ENCODE results near the gene SEZ6L.
A peak's percentile ranks its signal among the peaks of the same experiment; 100 is the strongest.

Gene SEZ6L

GRCh38 chr22:26143806-26144325 lies 25.4 kb upstream of the SEZ6L start:
- no peak for FAIRE-seq
- no peak for DNase-seq (ENCODE audit: insufficient read length)
- TF ChIP-seq TAF1 (IDR thresholded peaks at IDR 0.05; ENCODE audit: borderline replicate concordance, low read depth, low read length) = no peak
- no peak for TF ChIP-seq POLR2AphosphoS5 (IDR thresholded peaks at IDR 0.05; ENCODE audit: low read depth, low read length)
- no peak for TF ChIP-seq POLR2A (IDR thresholded peaks at IDR 0.05; ENCODE audit: low read depth, low read length)

GRCh38 chr22:26159886-26160285 lies 9.4 kb upstream of the SEZ6L start:
- TF ChIP-seq TAF1 (IDR thresholded peaks at IDR 0.05; ENCODE audit: borderline replicate concordance, low read depth, low read length) = no peak
- no peak for TF ChIP-seq POLR2A (IDR thresholded peaks at IDR 0.05; ENCODE audit: low read depth, low read length)
- no peak for TF ChIP-seq POLR2AphosphoS5 (IDR thresholded peaks at IDR 0.05; ENCODE audit: low read depth, low read length)
- no peak for FAIRE-seq
- no peak for DNase-seq (ENCODE audit: insufficient read length)

GRCh38 chr22:26161746-26162145 lies 7.5 kb upstream of the SEZ6L start:
- TF ChIP-seq TAF1 (IDR thresholded peaks at IDR 0.05; ENCODE audit: borderline replicate concordance, low read depth, low read length) = no peak
- no peak for TF ChIP-seq POLR2AphosphoS5 (IDR thresholded peaks at IDR 0.05; ENCODE audit: low read depth, low read length)
- no peak for TF ChIP-seq POLR2A (IDR thresholded peaks at IDR 0.05; ENCODE audit: low read depth, low read length)
- FAIRE-seq (no peak), DNase-seq (ENCODE audit: insufficient read length) (no peak)

GRCh38 chr22:26162926-26163325 lies 6.3 kb upstream of the SEZ6L start:
- no peak for DNase-seq (ENCODE audit: insufficient read length)
- TF ChIP-seq POLR2AphosphoS5 (IDR thresholded peaks at IDR 0.05; ENCODE audit: low read depth, low read length) = no peak
- TF ChIP-seq POLR2A (IDR thresholded peaks at IDR 0.05; ENCODE audit: low read depth, low read length) = no peak
- TF ChIP-seq TAF1 (IDR thresholded peaks at IDR 0.05; ENCODE audit: borderline replicate concordance, low read depth, low read length) = no peak
- FAIRE-seq = no peak

- no peak for FAIRE-seq
- DNase-seq (ENCODE audit: insufficient read length) = no peak
- TF ChIP-seq POLR2AphosphoS5 (IDR thresholded peaks at IDR 0.05; ENCODE audit: low read depth, low read length) = no peak
These were observed 5.1 kb upstream of the SEZ6L start for GRCh38 chr22:26164174-26164573.

GRCh38 chr22:26168330-26168851 lies 871 bp upstream of the SEZ6L start:
- FAIRE-seq = no peak
- TF ChIP-seq TAF1 (IDR thresholded peaks at IDR 0.05; ENCODE audit: borderline replicate concordance, low read depth, low read length) (no peak), POLR2AphosphoS5 (IDR thresholded peaks at IDR 0.05; ENCODE audit: low read depth, low read length) (no peak), POLR2A (IDR thresholded peaks at IDR 0.05; ENCODE audit: low read depth, low read length) (no peak)
- no peak for DNase-seq (ENCODE audit: insufficient read length)

- no peak for FAIRE-seq
- DNase-seq (ENCODE audit: insufficient read length) = no peak
- TF ChIP-seq POLR2AphosphoS5 (IDR thresholded peaks at IDR 0.05; ENCODE audit: low read depth, low read length) (no peak), TAF1 (IDR thresholded peaks at IDR 0.05; ENCODE audit: borderline replicate concordance, low read depth, low read length) (no peak), POLR2A (IDR thresholded peaks at IDR 0.05; ENCODE audit: low read depth, low read length) (no peak)
These were observed 335 bp upstream of the SEZ6L start for GRCh38 chr22:26168939-26169314.

GRCh38 chr22:26170112-26170492 lies 840 bp downstream of the SEZ6L start:
- no peak for DNase-seq (ENCODE audit: insufficient read length)
- TF ChIP-seq POLR2A (IDR thresholded peaks at IDR 0.05; ENCODE audit: low read depth, low read length) (no peak), POLR2AphosphoS5 (IDR thresholded peaks at IDR 0.05; ENCODE audit: low read depth, low read length) (no peak)
- FAIRE-seq = no peak

GRCh38 chr22:26170795-26171580 lies 1.7 kb downstream of the SEZ6L start:
- DNase-seq (ENCODE audit: insufficient read length) (no peak), FAIRE-seq (no peak)
- TF ChIP-seq POLR2A (IDR thresholded peaks at IDR 0.05; ENCODE audit: low read depth, low read length) (no peak), POLR2AphosphoS5 (IDR thresholded peaks at IDR 0.05; ENCODE audit: low read depth, low read length) (no peak), TAF1 (IDR thresholded peaks at IDR 0.05; ENCODE audit: borderline replicate concordance, low read depth, low read length) (no peak)

GRCh38 chr22:26172389-26172990 lies 3.2 kb downstream of the SEZ6L start:
- DNase-seq (ENCODE audit: insufficient read length) (peak; percentile 25), FAIRE-seq (no peak)
- TF ChIP-seq TAF1 (IDR thresholded peaks at IDR 0.05; ENCODE audit: borderline replicate concordance, low read depth, low read length) (no peak), POLR2AphosphoS5 (IDR thresholded peaks at IDR 0.05; ENCODE audit: low read depth, low read length) (no peak), POLR2A (IDR thresholded peaks at IDR 0.05; ENCODE audit: low read depth, low read length) (no peak)

GRCh38 chr22:26174280-26174679 lies 5.0 kb downstream of the SEZ6L start:
- no peak for FAIRE-seq
- no peak for DNase-seq (ENCODE audit: insufficient read length)
- TF ChIP-seq POLR2AphosphoS5 (IDR thresholded peaks at IDR 0.05; ENCODE audit: low read depth, low read length) = no peak

GRCh38 chr22:26182723-26183122 lies 13.5 kb downstream of the SEZ6L start:
- DNase-seq (ENCODE audit: insufficient read length) (no peak), FAIRE-seq (no peak)
- no peak for TF ChIP-seq TAF1 (IDR thresholded peaks at IDR 0.05; ENCODE audit: borderline replicate concordance, low read depth, low read length)
- no peak for TF ChIP-seq POLR2AphosphoS5 (IDR thresholded peaks at IDR 0.05; ENCODE audit: low read depth, low read length)
- no peak for TF ChIP-seq POLR2A (IDR thresholded peaks at IDR 0.05; ENCODE audit: low read depth, low read length)
